ENCODE measurements around the gene CLEC16A. TPM values are rescaled to one million over a fixed set of nuclear protein-coding genes. Genes with fewer than 3 reads are reported as not detected.

Gene CLEC16A
- total RNA-seq, 1 donor from 2014 or later: 7.8 TPM

DNA sequence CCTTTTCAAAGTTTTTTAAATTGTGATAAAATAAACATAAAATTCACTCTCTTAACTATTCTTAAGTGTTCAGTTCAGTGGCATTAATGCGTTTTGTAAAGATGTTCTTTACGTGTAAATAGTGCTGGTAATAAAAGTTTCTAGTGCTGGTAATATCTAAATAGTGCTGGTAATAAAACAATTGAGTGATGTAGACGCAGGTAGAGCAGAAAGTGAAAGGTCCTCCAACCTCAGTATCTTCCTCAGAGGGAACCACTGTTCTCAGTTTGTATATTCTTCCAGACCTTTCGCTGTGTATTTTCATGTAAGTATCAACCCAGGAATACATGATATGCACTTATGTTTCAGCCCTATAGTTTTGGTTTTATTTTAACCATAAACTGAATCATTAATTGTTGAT is 53.1 kb downstream of the CLEC16A start:
- peaks cover 9% of the 10 kb centered on the region for H3K4me1 Mint-ChIP-seq
- peaks cover 11% of the 10 kb centered on the region for H3K27me3 Mint-ChIP-seq (ENCODE audit: insufficient read depth, low read depth)
- DNase-seq (ENCODE audit: low spot score): no peak
- no peaks in the 10 kb centered on the region for H3F3A ChIP-seq (ENCODE audit: low read depth)
- H3K4me1 ChIP-seq: no peaks in the 10 kb centered on the region
- H4K20me1 ChIP-seq (ENCODE audit: low read depth): no peaks in the 10 kb centered on the region
- H3K4me3 Mint-ChIP-seq: no peak overlapping the region
- H3K27ac ChIP-seq: no peak overlapping the region
- H3K9me3 Mint-ChIP-seq: no peaks in the 10 kb centered on the region
- H3K9ac ChIP-seq: no peak overlapping the region
- no peaks in the 10 kb centered on the region for H3K79me2 ChIP-seq (ENCODE audit: low read depth)
- H3K9me3 ChIP-seq (ENCODE audit: low read depth): no peaks in the 10 kb centered on the region
- H3K27ac Mint-ChIP-seq: no peak overlapping the region
- no peak overlapping the region for H3K4me2 ChIP-seq
- H3K4me3 ChIP-seq: no peak overlapping the region
- TF ChIP-seq EZH2phosphoT487 (IDR thresholded peaks at IDR 0.05): no peak
- TF ChIP-seq, protein P1, sequence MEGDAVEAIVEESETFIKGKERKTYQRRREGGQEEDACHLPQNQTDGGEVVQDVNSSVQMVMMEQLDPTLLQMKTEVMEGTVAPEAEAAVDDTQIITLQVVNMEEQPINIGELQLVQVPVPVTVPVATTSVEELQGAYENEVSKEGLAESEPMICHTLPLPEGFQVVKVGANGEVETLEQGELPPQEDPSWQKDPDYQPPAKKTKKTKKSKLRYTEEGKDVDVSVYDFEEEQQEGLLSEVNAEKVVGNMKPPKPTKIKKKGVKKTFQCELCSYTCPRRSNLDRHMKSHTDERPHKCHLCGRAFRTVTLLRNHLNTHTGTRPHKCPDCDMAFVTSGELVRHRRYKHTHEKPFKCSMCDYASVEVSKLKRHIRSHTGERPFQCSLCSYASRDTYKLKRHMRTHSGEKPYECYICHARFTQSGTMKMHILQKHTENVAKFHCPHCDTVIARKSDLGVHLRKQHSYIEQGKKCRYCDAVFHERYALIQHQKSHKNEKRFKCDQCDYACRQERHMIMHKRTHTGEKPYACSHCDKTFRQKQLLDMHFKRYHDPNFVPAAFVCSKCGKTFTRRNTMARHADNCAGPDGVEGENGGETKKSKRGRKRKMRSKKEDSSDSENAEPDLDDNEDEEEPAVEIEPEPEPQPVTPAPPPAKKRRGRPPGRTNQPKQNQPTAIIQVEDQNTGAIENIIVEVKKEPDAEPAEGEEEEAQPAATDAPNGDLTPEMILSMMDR (IDR thresholded peaks at IDR 0.05): no peak
- TF ChIP-seq EZH2 (IDR thresholded peaks at IDR 0.05): no peak
- peaks cover 7% of the 10 kb centered on the region for H3K36me3 Mint-ChIP-seq
- H3K27me3 ChIP-seq: no peaks in the 10 kb centered on the region
- H3K36me3 ChIP-seq: no peaks in the 10 kb centered on the region
- H2AFZ ChIP-seq (replicated peaks): no peak overlapping the region

GRCh38 chr16:10999300-10999699 is 54.9 kb downstream of the CLEC16A start:
- no peak overlapping the region for H3K4me3 ChIP-seq
- H3K27ac Mint-ChIP-seq: no peak overlapping the region
- DNase-seq (ENCODE audit: low spot score): no peak

DNA sequence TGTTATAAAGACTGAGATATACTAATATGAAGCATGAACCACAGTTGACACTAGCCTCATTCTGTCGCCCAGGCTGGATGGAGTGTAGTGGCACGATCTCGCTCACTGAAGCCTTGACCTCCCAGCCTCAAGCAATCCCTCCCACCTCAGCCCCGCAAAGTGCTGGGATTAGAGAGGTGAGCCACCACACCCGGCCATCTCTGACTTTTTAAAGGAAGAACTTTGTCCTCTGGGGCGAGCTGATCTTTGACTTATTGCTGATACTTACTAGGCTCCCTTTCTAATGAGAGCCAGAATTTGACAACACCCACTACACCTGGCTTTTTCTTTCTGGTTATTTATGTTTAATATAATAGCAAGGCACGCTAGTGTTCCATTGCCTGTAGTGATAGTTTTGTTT is 57.2 kb downstream of the CLEC16A start:
- Histone ChIP-seq H3K36me3 (no peaks in the 10 kb centered on the region), H3K4me1 (no peaks in the 10 kb centered on the region), H2AFZ (replicated peaks) (no peak overlapping the region), H3K79me2 (ENCODE audit: low read depth) (no peaks in the 10 kb centered on the region), H3F3A (ENCODE audit: low read depth) (no peaks in the 10 kb centered on the region), H3K9me3 (ENCODE audit: low read depth) (no peaks in the 10 kb centered on the region), H3K4me3 (no peak overlapping the region), H3K27ac (no peak overlapping the region), H3K9ac (no peak overlapping the region), H3K27me3 (no peaks in the 10 kb centered on the region), H3K4me2 (no peak overlapping the region), H4K20me1 (ENCODE audit: low read depth) (no peaks in the 10 kb centered on the region)
- Mint-ChIP-seq H3K36me3 (peaks cover 3% of the 10 kb centered on the region), H3K27me3 (ENCODE audit: insufficient read depth, low read depth) (peaks cover 7% of the 10 kb centered on the region), H3K9me3 (no peaks in the 10 kb centered on the region), H3K4me3 (no peak overlapping the region), H3K27ac (no peak overlapping the region), H3K4me1 (peaks cover 6% of the 10 kb centered on the region)
- no peak for DNase-seq (ENCODE audit: low spot score)
- TF ChIP-seq EZH2 (IDR thresholded peaks at IDR 0.05) (no peak), EZH2phosphoT487 (IDR thresholded peaks at IDR 0.05) (no peak)
- TF ChIP-seq, protein P1 (IDR thresholded peaks at IDR 0.05): no peak

More at GRCh38 chr16:10999300-10999699, 54.9 kb downstream of the CLEC16A start:
- no peak overlapping the region for H2AFZ ChIP-seq (replicated peaks)
- H3K36me3 ChIP-seq: no peaks in the 10 kb centered on the region
- Mint-ChIP-seq H3K36me3 (peaks cover 11% of the 10 kb centered on the region), H3K9me3 (no peaks in the 10 kb centered on the region), H3K4me1 (peaks cover 2% of the 10 kb centered on the region), H3K4me3 (no peak overlapping the region), H3K27me3 (ENCODE audit: insufficient read depth, low read depth) (peaks cover 11% of the 10 kb centered on the region)
- H3K9ac ChIP-seq: no peak overlapping the region
- no peaks in the 10 kb centered on the region for H3F3A ChIP-seq (ENCODE audit: low read depth)
- no peaks in the 10 kb centered on the region for H3K9me3 ChIP-seq (ENCODE audit: low read depth)
- no peaks in the 10 kb centered on the region for H3K4me1 ChIP-seq
- TF ChIP-seq EZH2 (IDR thresholded peaks at IDR 0.05) (no peak), EZH2phosphoT487 (IDR thresholded peaks at IDR 0.05) (no peak)
- TF ChIP-seq, protein P1 (IDR thresholded peaks at IDR 0.05): no peak
- no peak overlapping the region for H3K4me2 ChIP-seq
- no peaks in the 10 kb centered on the region for H3K79me2 ChIP-seq (ENCODE audit: low read depth)
- H3K27me3 ChIP-seq: no peaks in the 10 kb centered on the region
- no peak overlapping the region for H3K27ac ChIP-seq
- H4K20me1 ChIP-seq (ENCODE audit: low read depth): no peaks in the 10 kb centered on the region
